ENCODE results near the gene CADM2. TPM values are rescaled to one million over a fixed set of nuclear protein-coding genes. Genes with fewer than 3 reads are reported as not detected.

CADM2 gene
- total RNA-seq, 1 experiment from 2014 or later: not detected

DNA sequence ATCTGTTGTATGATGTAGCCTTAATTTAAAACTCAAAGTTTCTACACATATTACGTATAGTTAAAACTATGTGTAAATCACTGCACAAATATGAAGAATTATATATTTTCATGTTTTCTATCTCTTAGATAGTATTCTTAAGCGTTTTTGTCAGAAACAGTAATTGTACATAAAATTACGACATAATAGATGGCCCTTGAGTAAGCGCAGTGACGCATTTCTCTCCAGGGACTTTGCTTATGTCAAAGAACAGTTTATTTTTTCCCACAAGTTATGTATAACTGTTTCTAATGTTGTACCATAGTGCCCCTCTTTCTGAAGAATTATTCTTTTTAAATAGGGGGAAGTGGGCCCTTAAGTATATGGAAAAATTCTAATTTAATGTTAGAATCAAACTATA lies 1098.2 kb downstream of the CADM2 start:
- ChIA-PET POLR2A (no interaction called here), CTCF (no interaction called here)
- Mint-ChIP-seq H3K4me3 (ENCODE audit: unreplicated experiment) (no peak overlapping the region), H3K9me3 (ENCODE audit: unreplicated experiment) (no peaks in the 10 kb centered on the region), H3K27ac (ENCODE audit: low read depth, unreplicated experiment) (no peak overlapping the region), H3K36me3 (ENCODE audit: insufficient read depth, unreplicated experiment) (no peaks in the 10 kb centered on the region), H3K27me3 (ENCODE audit: insufficient read depth, unreplicated experiment) (peaks cover under 1% of the 10 kb centered on the region), H3K4me1 (ENCODE audit: insufficient read depth, unreplicated experiment) (no peaks in the 10 kb centered on the region)
- TF ChIP-seq CTCF (IDR thresholded peaks at IDR 0.05; ENCODE audit: unreplicated experiment): no peak
- BruUV-seq (replicated peaks): no TSS peak
- intact Hi-C loops (cut with micrococcal nuclease): no loop called here
- DNase-seq (ENCODE audit: unreplicated experiment): no peak

- H3K27me3 Mint-ChIP-seq (ENCODE audit: insufficient read depth, unreplicated experiment): peaks cover 26% of the 10 kb centered on the region
- CTCF ChIA-PET: no interaction called here
- no peak for DNase-seq (ENCODE audit: unreplicated experiment)
- intact Hi-C loops (cut with micrococcal nuclease): no loop called here
- TF ChIP-seq CTCF (IDR thresholded peaks at IDR 0.05; ENCODE audit: unreplicated experiment): no peak
- no peak overlapping the region for H3K4me3 Mint-ChIP-seq (ENCODE audit: unreplicated experiment)
- BruUV-seq (replicated peaks): no TSS peak
- POLR2A ChIA-PET: no interaction called here
- no peaks in the 10 kb centered on the region for H3K9me3 Mint-ChIP-seq (ENCODE audit: unreplicated experiment)
- no peaks in the 10 kb centered on the region for H3K36me3 Mint-ChIP-seq (ENCODE audit: insufficient read depth, unreplicated experiment)
- no peak overlapping the region for H3K27ac Mint-ChIP-seq (ENCODE audit: low read depth, unreplicated experiment)
- no peaks in the 10 kb centered on the region for H3K4me1 Mint-ChIP-seq (ENCODE audit: insufficient read depth, unreplicated experiment)
Measured at GRCh38 chr3:86073799-86074198, 1115.0 kb downstream of the CADM2 start.

DNA sequence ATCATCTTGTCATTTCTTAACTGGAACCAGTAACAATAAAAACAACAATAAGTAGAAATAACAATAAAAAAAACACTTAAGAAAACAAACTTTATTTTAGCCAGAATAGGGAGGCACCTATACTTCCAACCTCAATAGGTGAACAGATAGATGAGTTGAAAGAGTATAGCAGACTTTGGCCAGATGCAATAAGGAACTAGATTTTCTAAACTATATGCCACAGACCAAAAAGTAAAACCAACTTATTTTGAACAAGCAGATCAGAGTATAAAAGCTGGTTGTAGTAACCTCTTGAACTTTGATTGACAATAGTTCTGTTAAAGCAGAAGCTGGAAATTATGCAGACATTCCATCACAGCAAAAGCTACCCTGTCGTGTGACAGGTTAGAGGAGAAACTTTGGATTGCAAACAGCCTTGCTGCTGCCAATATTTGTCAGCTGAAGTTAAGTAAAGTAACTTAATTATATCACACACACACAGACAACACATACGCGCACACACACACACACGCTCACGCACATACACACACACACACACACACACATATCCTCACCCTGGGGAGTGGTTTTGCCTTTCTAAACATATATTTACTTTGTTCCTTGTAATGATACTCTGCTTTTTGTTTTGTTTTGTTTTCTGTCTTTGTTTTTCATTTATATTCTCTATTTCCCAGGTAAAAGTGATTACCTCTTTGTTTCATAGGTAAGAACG lies 1128.5 kb downstream of the CADM2 start:
- CTCF ChIA-PET: no interaction called here
- no peak overlapping the region for H3K4me3 Mint-ChIP-seq (ENCODE audit: unreplicated experiment)
- TF ChIP-seq CTCF (IDR thresholded peaks at IDR 0.05; ENCODE audit: unreplicated experiment): no peak

DNA sequence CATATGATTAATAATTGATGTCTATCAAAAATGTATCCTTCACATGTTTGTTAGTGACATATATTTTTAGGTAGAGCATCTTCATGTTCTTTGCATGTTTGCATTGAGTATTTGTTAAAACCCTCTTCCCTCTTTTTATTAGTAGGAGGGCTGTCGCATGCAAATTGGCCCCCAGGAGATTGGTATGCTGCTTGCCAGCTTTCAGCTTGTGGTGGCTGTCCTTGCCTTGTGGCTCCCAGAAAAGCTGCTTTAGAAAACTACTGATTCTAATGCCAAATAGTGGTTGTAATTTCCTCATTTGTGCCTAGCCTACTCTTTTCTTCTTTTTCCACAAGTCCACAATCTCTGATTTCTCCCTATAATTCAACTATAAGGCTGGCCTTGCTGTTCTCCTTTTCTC lies 1145.4 kb downstream of the CADM2 start:
- Mint-ChIP-seq H3K27ac (ENCODE audit: low read depth, unreplicated experiment) (no peak overlapping the region), H3K27me3 (ENCODE audit: insufficient read depth, unreplicated experiment) (no peaks in the 10 kb centered on the region), H3K9me3 (ENCODE audit: unreplicated experiment) (peaks cover 11% of the 10 kb centered on the region), H3K36me3 (ENCODE audit: insufficient read depth, unreplicated experiment) (peaks cover 6% of the 10 kb centered on the region), H3K4me3 (ENCODE audit: unreplicated experiment) (no peak overlapping the region), H3K4me1 (ENCODE audit: insufficient read depth, unreplicated experiment) (no peaks in the 10 kb centered on the region)
- no TSS peak for BruUV-seq (replicated peaks)
- POLR2A ChIA-PET: no interaction called here
- no peak for TF ChIP-seq CTCF (IDR thresholded peaks at IDR 0.05; ENCODE audit: unreplicated experiment)
- CTCF ChIA-PET: no interaction called here
- intact Hi-C loops (cut with micrococcal nuclease): no loop called here
- no peak for DNase-seq (ENCODE audit: unreplicated experiment)

More for the DNA sequence above, 1128.5 kb downstream of the CADM2 start:
- Mint-ChIP-seq H3K27ac (ENCODE audit: low read depth, unreplicated experiment) (no peak overlapping the region), H3K9me3 (ENCODE audit: unreplicated experiment) (peaks cover 7% of the 10 kb centered on the region), H3K36me3 (ENCODE audit: insufficient read depth, unreplicated experiment) (no peaks in the 10 kb centered on the region), H3K4me1 (ENCODE audit: insufficient read depth, unreplicated experiment) (no peaks in the 10 kb centered on the region), H3K27me3 (ENCODE audit: insufficient read depth, unreplicated experiment) (peaks cover 18% of the 10 kb centered on the region)
- no TSS peak for BruUV-seq (replicated peaks)
- intact Hi-C loops (cut with micrococcal nuclease): no loop called here
- POLR2A ChIA-PET: interaction anchor here (0.6 kb wide), 1 partner anchor 41 kb away, joined by 3 read pairs; no protein-coding TSS in a partner anchor
- no peak for DNase-seq (ENCODE audit: unreplicated experiment)

All from MCF 10A (cell line).